ENCODE data around the gene NEXN. TPM values are rescaled to one million over a fixed set of nuclear protein-coding genes. Genes with fewer than 3 reads are reported as not detected.

The NEXN gene
- total and polyA plus RNA-seq, 2 of the 13 experiments (the other 11 are each of a cell fraction or from before 2014, with no cell fraction given), result 0.07 to 0.97 TPM

DNA sequence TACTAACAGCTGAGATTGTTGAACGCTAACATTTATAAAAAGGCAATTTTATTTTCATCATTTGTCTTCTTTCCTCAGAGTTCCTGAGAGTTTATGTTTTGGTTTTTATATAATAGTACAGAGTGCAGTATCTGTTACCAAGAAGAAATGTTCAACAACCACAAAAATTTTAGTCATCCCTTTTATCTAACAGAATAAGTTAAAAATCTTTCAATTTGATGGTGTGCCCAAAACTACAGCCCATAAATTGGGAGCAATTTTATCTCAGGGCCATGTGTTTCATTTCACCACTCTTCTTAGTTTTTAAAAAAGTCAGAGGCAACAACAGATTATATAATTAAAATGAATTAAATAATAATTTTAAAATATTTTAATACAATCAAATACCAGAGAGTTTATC lies 37.1 kb downstream of the NEXN start:
- no peak overlapping the region for H3K4me2 ChIP-seq (ENCODE audit: low read depth, low read length)
- no peak overlapping the region for H3K4me3 ChIP-seq (replicated peaks in 1 of 3; ENCODE audit: insufficient read depth in 1 of 3, low read depth in 2 of 3, low read length in 3 of 3)
- no TSS peak for BruUV-seq (replicated peaks)
- no peaks in the 10 kb centered on the region for H3K36me3 ChIP-seq (replicated peaks in 1 of 2; ENCODE audit: control insufficient read depth in 1 of 2, insufficient read depth in 2 of 2, low read length in 2 of 2)
- in situ Hi-C loops (cut with HindIII; ENCODE audit: extremely low pct_ligation_motif_present, low pct_unique_long_range_greater_than_20kb), result no loop called here
- DNase-seq (ENCODE audit: low spot score) (no peak), ATAC-seq (no peak), FAIRE-seq (no peak)
- ChIA-PET POLR2A (no interaction called here), CTCF (ENCODE audit: low intra/inter-chr PET ratio, low total read pairs) (no interaction called here)
- no peaks in the 10 kb centered on the region for H3K9me3 ChIP-seq (ENCODE audit: low read length)
- WGBS (ENCODE audit: low lambda C conversion rate), result 91% methylated on average over 1 of the region's 1 CpG
- H2AFZ ChIP-seq (ENCODE audit: low read length), result no peak overlapping the region
- no peaks in the 10 kb centered on the region for H3K79me2 ChIP-seq (ENCODE audit: insufficient read depth, low read length)
- H3K27ac ChIP-seq (ENCODE audit: extremely low read length, insufficient read depth, low read length), result no peak overlapping the region
- no peak overlapping the region for H3K9ac ChIP-seq (ENCODE audit: insufficient read depth, low read depth, low read length)
- intact Hi-C loops (cut with micrococcal nuclease; ENCODE audit: unreplicated experiment), result no loop called here
- H3K27me3 ChIP-seq (ENCODE audit: control insufficient read depth in 1 of 2, insufficient read depth in 2 of 2, low read length in 2 of 2), result no peaks in the 10 kb centered on the region
- TF ChIP-seq NFKB2 (CRISPR knock-in tag; IDR thresholded peaks at IDR 0.05; ENCODE audit: borderline replicate concordance) (no peak), ZFAT (CRISPR knock-in tag; conservative IDR thresholded peaks at IDR 0.05) (no peak), MAFF (IDR thresholded peaks at IDR 0.05; ENCODE audit: low read depth, low read length) (no peak), TMF1 (CRISPR knock-in tag; IDR thresholded peaks at IDR 0.05; ENCODE audit: low read depth) (no peak), MAF1 (CRISPR knock-in tag; IDR thresholded peaks at IDR 0.05; ENCODE audit: borderline replicate concordance) (no peak), NCOA2 (CRISPR knock-in tag; IDR thresholded peaks at IDR 0.05) (no peak), HOXA3 (CRISPR knock-in tag; IDR thresholded peaks at IDR 0.05) (no peak), ZNF235 (CRISPR knock-in tag; IDR thresholded peaks at IDR 0.05; ENCODE audit: borderline replicate concordance) (no peak), HMGXB4 (CRISPR knock-in tag; IDR thresholded peaks at IDR 0.05; ENCODE audit: borderline replicate concordance in 1 of 2, low read depth in 1 of 2) (no peak), ZSCAN20 (CRISPR knock-in tag; IDR thresholded peaks at IDR 0.05; ENCODE audit: borderline replicate concordance) (no peak), AKAP8 (CRISPR knock-in tag; IDR thresholded peaks at IDR 0.05) (no peak), NCOA1 (CRISPR knock-in tag; IDR thresholded peaks at IDR 0.05) (no peak), YEATS4 (CRISPR knock-in tag; IDR thresholded peaks at IDR 0.05; ENCODE audit: borderline replicate concordance) (no peak), MYC (CRISPR knock-in tag; IDR thresholded peaks at IDR 0.05; ENCODE audit: borderline replicate concordance) (no peak)
- TF ChIP-seq, protein P1, sequence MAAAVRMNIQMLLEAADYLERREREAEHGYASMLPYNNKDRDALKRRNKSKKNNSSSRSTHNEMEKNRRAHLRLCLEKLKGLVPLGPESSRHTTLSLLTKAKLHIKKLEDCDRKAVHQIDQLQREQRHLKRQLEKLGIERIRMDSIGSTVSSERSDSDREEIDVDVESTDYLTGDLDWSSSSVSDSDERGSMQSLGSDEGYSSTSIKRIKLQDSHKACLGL (CRISPR knock-in tag; IDR thresholded peaks at IDR 0.05), result no peak
- TF ChIP-seq, protein P2, sequence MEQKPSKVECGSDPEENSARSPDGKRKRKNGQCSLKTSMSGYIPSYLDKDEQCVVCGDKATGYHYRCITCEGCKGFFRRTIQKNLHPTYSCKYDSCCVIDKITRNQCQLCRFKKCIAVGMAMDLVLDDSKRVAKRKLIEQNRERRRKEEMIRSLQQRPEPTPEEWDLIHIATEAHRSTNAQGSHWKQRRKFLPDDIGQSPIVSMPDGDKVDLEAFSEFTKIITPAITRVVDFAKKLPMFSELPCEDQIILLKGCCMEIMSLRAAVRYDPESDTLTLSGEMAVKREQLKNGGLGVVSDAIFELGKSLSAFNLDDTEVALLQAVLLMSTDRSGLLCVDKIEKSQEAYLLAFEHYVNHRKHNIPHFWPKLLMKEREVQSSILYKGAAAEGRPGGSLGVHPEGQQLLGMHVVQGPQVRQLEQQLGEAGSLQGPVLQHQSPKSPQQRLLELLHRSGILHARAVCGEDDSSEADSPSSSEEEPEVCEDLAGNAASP (CRISPR knock-in tag; IDR thresholded peaks at IDR 0.05; ENCODE audit: borderline replicate concordance), result no peak
- no peaks in the 10 kb centered on the region for H4K20me1 ChIP-seq (ENCODE audit: insufficient read depth, low read length)
- H3K4me1 ChIP-seq (ENCODE audit: insufficient read depth, low read length), result no peaks in the 10 kb centered on the region

All from HepG2 (cell line).